Measurements from ENCODE around the gene EXOC3L4.

DNA sequence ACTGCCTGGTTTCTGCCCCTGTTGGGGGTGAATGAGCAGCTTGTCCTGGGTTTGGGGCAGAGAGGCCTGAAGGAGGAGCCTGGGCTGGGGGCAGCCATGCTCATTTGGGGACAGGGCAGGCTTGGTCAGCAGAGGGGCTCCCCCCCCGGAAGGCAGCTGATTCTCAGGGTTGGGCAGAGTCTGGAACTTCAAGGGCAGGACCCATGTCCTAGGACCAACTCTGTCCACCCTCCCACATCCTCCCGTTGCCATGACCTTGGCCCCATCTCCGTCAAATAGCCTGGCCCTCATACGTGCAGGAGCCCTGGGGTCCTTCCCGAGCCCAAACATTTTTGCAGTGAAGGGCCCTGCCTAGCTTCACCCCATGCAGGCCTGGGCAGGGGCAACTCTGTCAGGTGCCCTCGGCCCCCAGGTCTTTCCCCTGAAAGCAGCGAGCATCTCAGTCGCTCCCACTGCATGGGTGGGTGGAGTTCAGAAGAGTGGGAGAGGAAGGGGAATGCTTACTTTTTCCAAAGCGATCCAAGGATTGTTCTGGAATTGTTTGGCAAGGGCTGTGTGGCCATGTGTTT lies 61.4 kb downstream of the EXOC3L4 start:
- TF ChIP-seq, protein P1, sequence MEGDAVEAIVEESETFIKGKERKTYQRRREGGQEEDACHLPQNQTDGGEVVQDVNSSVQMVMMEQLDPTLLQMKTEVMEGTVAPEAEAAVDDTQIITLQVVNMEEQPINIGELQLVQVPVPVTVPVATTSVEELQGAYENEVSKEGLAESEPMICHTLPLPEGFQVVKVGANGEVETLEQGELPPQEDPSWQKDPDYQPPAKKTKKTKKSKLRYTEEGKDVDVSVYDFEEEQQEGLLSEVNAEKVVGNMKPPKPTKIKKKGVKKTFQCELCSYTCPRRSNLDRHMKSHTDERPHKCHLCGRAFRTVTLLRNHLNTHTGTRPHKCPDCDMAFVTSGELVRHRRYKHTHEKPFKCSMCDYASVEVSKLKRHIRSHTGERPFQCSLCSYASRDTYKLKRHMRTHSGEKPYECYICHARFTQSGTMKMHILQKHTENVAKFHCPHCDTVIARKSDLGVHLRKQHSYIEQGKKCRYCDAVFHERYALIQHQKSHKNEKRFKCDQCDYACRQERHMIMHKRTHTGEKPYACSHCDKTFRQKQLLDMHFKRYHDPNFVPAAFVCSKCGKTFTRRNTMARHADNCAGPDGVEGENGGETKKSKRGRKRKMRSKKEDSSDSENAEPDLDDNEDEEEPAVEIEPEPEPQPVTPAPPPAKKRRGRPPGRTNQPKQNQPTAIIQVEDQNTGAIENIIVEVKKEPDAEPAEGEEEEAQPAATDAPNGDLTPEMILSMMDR (conservative IDR thresholded peaks at IDR 0.05; ENCODE audit: low read length): no peak
- TF ChIP-seq EZH2phosphoT487 (IDR thresholded peaks at IDR 0.05; ENCODE audit: borderline replicate concordance, low read depth, low read length): no peak

All from OCI-LY7 (cell line).